Skeletal muscle tissue (tissue), 4 donors: ENCODE results near the gene SLC13A3. TPM values are rescaled to one million over a fixed set of nuclear protein-coding genes. Genes with fewer than 3 reads are reported as not detected.

Experiments used
- H3K27ac ChIP-seq: one replicate; pipeline ENCODE4 v1.7.0; 2013; ENCODE audit warnings: mild to moderate bottlenecking, low read depth, low read length, inconsistent platforms
- H3K27me3 ChIP-seq, 3 donors: one replicate each; pipeline ENCODE4 v1.7.0; 2013; ENCODE audit warnings: low read length in 3 of 3; ENCODE audit not compliant: control insufficient read depth in 3 of 3, insufficient read depth in 3 of 3
- H3K36me3 ChIP-seq, 3 donors: one replicate each; pipeline ENCODE4 v1.7.0; 2013; ENCODE audit warnings: low read length in 3 of 3; ENCODE audit not compliant: control insufficient read depth in 3 of 3, insufficient read depth in 3 of 3
- H3K4me1 ChIP-seq, 3 donors: one replicate each; pipeline ENCODE4 v1.7.0; 2013; ENCODE audit warnings: low read length in 3 of 3, mild to moderate bottlenecking in 3 of 3; ENCODE audit not compliant: control insufficient read depth in 3 of 3, insufficient read depth in 3 of 3
- H3K4me3 ChIP-seq, 3 donors: one replicate each; pipeline ENCODE4 v1.7.0; 2013; ENCODE audit warnings: low read length in 3 of 3
- H3K9ac ChIP-seq, 3 donors: one replicate each; pipeline ENCODE4 v1.7.0; 2013; ENCODE audit warnings: low read length in 3 of 3, mild to moderate bottlenecking in 3 of 3, moderate library complexity in 2 of 3, low read depth in 1 of 3
- H3K9me3 ChIP-seq, 3 donors: one replicate each; pipeline ENCODE4 v1.7.0; 2013; ENCODE audit warnings: low read length in 3 of 3; ENCODE audit not compliant: control insufficient read depth in 3 of 3
- total RNA-seq: library from RNA; depleted of rRNA; stranded (reverse); fragments of >200 nt; gene quantifications from one replicate; pipeline ENCODE4 v1.2.3, GENCODE V29; 2014
- donor health status: Osteomylitis.

The SLC13A3 gene
- total RNA-seq, 1 donor from 2014 or later: 2.6 TPM

DNA sequence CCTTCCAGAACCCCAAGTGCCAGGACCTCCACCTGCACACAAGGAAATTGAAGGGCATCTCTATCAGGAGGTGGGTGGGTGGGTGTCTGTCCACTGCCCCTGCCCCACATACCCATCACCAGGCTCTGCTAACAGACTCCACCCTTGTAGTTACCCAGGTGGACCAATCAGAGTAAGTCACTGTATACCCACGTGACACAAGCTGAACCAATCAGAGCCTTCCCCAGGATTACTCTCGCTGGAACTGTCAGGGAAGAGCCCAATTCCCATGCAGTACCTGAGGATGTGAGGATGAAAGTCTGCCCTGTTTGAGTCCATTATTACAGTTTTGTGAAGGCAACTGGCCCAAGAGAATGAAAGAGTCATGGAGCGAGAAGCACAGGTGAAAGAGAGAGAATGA, 105.0 kb downstream of the SLC13A3 start:
- Histone ChIP-seq H3K27ac (no peak overlapping the region), H3K4me3 (no peak overlapping the region), H3K4me1 (no peaks in the 10 kb centered on the region), H3K27me3 (peaks cover 18 to 37% (median 26%) of the 10 kb centered on the region in 3 donors), H3K36me3 (no peaks in the 10 kb centered on the region), H3K9ac (no peak overlapping the region), H3K9me3 (no peaks in the 10 kb centered on the region)

GRCh38 chr20:46545827-46546138, 105.5 kb downstream of the SLC13A3 start:
- H3K36me3 ChIP-seq: no peaks in the 10 kb centered on the region
- no peaks in the 10 kb centered on the region for H3K9me3 ChIP-seq
- H3K4me1 ChIP-seq: no peaks in the 10 kb centered on the region
- H3K27me3 ChIP-seq: peaks cover 22 to 41% (median 30%) of the 10 kb centered on the region in 3 donors
- H3K9ac ChIP-seq: no peak overlapping the region
- no peak overlapping the region for H3K27ac ChIP-seq
- H3K4me3 ChIP-seq: no peak overlapping the region

GRCh38 chr20:46545077-46545826, 106.0 kb downstream of the SLC13A3 start:
- peaks cover 26 to 41% (median 30%) of the 10 kb centered on the region in 3 donors for H3K27me3 ChIP-seq
- H3K9me3 ChIP-seq: no peaks in the 10 kb centered on the region
- H3K4me1 ChIP-seq: no peaks in the 10 kb centered on the region
- no peaks in the 10 kb centered on the region for H3K36me3 ChIP-seq
- no peak overlapping the region for H3K9ac ChIP-seq
- no peak overlapping the region for H3K4me3 ChIP-seq
- H3K27ac ChIP-seq: no peak overlapping the region

GRCh38 chr20:46544576-46544975, 106.7 kb downstream of the SLC13A3 start:
- Histone ChIP-seq H3K4me3 (no peak overlapping the region), H3K27me3 (peaks cover 29 to 42% (median 31%) of the 10 kb centered on the region in 3 donors), H3K9me3 (no peaks in the 10 kb centered on the region), H3K4me1 (no peaks in the 10 kb centered on the region), H3K36me3 (no peaks in the 10 kb centered on the region), H3K27ac (no peak overlapping the region), H3K9ac (no peak overlapping the region)

DNA sequence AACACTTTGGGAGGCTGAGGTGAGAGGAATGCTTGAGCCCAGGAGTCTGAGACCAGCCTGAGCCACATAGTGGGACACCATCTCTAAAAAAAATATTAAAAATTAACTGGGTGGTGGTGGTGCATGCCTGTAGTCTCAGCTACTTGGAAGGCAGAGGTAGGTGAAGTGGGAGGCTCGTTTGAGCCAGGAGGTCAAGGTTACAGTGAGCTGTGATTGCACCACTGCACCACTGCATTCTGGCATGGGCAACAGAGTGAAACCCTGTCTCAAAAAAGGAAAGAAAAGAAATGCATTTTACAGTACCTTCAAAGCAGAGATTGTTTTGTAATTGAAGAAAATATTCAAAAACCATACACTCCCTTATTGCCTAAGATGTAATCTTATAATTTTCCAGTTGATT, 107.3 kb downstream of the SLC13A3 start:
- Histone ChIP-seq H3K27ac (no peak overlapping the region), H3K4me1 (no peaks in the 10 kb centered on the region), H3K27me3 (peaks cover 33 to 46% (median 35%) of the 10 kb centered on the region in 3 donors), H3K9me3 (no peaks in the 10 kb centered on the region), H3K36me3 (no peaks in the 10 kb centered on the region), H3K4me3 (no peak overlapping the region), H3K9ac (no peak overlapping the region)

- H3K9ac ChIP-seq: no peak overlapping the region
- H3K4me1 ChIP-seq: no peaks in the 10 kb centered on the region
- no peak overlapping the region for H3K27ac ChIP-seq
- H3K9me3 ChIP-seq: no peaks in the 10 kb centered on the region
- peaks cover 34 to 42% (median 37%) of the 10 kb centered on the region in 3 donors for H3K27me3 ChIP-seq
- H3K4me3 ChIP-seq: no peak overlapping the region
- H3K36me3 ChIP-seq: no peaks in the 10 kb centered on the region
Measured at GRCh38 chr20:46543033-46543432, 108.2 kb downstream of the SLC13A3 start.

- Histone ChIP-seq H3K27me3 (peaks cover 35 to 41% (median 36%) of the 10 kb centered on the region in 3 donors), H3K4me3 (no peak overlapping the region)
Measured at GRCh38 chr20:46541229-46541935, 109.9 kb downstream of the SLC13A3 start.

GRCh38 chr20:46539113-46539512, 112.1 kb downstream of the SLC13A3 start:
- H3K9ac ChIP-seq: no peak overlapping the region
- H3K9me3 ChIP-seq: no peaks in the 10 kb centered on the region
- no peak overlapping the region for H3K4me3 ChIP-seq
- H3K27me3 ChIP-seq: peaks cover 28 to 36% (median 32%) of the 10 kb centered on the region in 3 donors
- no peak overlapping the region for H3K27ac ChIP-seq
- no peaks in the 10 kb centered on the region for H3K36me3 ChIP-seq
- H3K4me1 ChIP-seq: no peaks in the 10 kb centered on the region

More at GRCh38 chr20:46541229-46541935, 109.9 kb downstream of the SLC13A3 start:
- Histone ChIP-seq H3K9ac (no peak overlapping the region), H3K27ac (no peak overlapping the region), H3K36me3 (no peaks in the 10 kb centered on the region), H3K9me3 (no peaks in the 10 kb centered on the region), H3K4me1 (no peaks in the 10 kb centered on the region)

DNA sequence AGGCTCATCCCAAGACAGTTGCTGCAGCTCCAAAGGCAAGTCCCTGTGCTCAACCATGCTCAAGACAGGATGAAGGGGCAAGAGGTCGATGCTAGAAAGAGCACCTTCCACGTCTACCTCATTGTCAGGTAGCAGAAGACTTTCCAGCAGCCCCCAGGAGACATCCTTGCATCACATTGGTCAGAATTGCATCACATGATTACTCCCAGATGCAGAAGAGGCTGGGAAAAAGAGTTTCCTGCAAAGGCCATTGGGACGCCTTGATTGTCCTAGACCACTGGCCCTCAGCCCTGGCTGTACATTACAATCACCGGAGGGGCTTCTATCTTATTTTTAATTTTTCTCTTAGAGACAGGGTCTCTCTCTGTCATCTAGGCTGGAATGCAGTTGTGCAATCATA, 120.6 kb downstream of the SLC13A3 start:
- Histone ChIP-seq H3K27ac (no peak overlapping the region), H3K36me3 (no peaks in the 10 kb centered on the region), H3K4me3 (no peak overlapping the region), H3K4me1 (no peaks in the 10 kb centered on the region), H3K27me3 (peaks cover 6 to 13% (median 9%) of the 10 kb centered on the region in 3 donors), H3K9ac (no peak overlapping the region), H3K9me3 (no peaks in the 10 kb centered on the region)

DNA sequence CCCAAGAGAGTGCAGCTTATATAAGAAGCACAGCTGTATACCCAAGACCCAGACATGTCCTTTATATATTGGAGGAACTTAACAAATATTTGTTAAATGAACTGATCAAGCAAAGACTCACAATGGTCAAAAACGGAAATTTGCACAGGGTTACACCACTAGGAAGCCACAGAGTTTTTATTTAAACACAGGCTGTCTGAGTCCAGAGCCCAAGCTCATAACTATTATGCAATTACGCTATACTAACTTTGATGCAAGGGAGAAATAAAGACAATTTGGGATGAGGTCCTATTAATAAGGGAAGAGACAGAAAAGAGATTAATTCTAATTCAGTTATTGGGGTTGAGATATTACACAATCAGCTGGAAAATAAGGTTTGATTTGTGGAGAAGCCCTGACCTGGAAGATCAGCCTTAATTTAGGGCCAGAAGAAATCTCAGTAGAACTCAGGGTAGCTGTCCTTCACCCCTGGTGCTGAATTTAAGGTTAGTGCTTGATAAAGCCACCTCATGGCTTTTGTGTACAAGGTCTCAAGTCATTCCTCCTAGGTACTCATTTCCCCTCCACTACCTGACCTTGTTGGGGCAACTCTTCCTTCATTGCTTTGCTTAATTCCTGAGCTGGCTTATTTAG, 127.4 kb downstream of the SLC13A3 start:
- H3K9me3 ChIP-seq: no peaks in the 10 kb centered on the region
- no peak overlapping the region for H3K9ac ChIP-seq
- no peak overlapping the region for H3K4me3 ChIP-seq
- H3K27me3 ChIP-seq: peaks cover 0 to 5% (median 3%) of the 10 kb centered on the region in 3 donors
- no peak overlapping the region for H3K27ac ChIP-seq
- no peaks in the 10 kb centered on the region for H3K36me3 ChIP-seq
- H3K4me1 ChIP-seq: no peaks in the 10 kb centered on the region
